Activated CD8-positive, alpha-beta memory T cell treated with anti-CD3 and anti-CD28 coated beads, Interleukin-2, amount 50 U/mL, for 24 hours (primary cell): ENCODE results near the gene ANAPC2.

ENCODE experiments used
- DNase-seq: peaks from one replicate; pipeline ENCODE4 v3.0.0-alpha.2; 2020; ENCODE audit errors: extremely low read depth

ANAPC2 gene

GRCh38 chr9:137162505-137163364, 25.6 kb downstream of the ANAPC2 start:
- no peak for DNase-seq

GRCh38 chr9:137161558-137162486, 26.5 kb downstream of the ANAPC2 start:
- DNase-seq = no peak

GRCh38 chr9:137160716-137161557, 27.4 kb downstream of the ANAPC2 start:
- DNase-seq = no peak

GRCh38 chr9:137160054-137160425, 28.3 kb downstream of the ANAPC2 start:
- no peak for DNase-seq

GRCh38 chr9:137159105-137160053, 29.0 kb downstream of the ANAPC2 start:
- no peak for DNase-seq

GRCh38 chr9:137158625-137159024, 29.7 kb downstream of the ANAPC2 start:
- DNase-seq = no peak

GRCh38 chr9:137157618-137158415, 30.5 kb downstream of the ANAPC2 start:
- no peak for DNase-seq

- DNase-seq = no peak
Observed at GRCh38 chr9:137156567-137157375, 31.6 kb downstream of the ANAPC2 start.

GRCh38 chr9:137152844-137153405, 35.4 kb downstream of the ANAPC2 start:
- DNase-seq = no peak

- no peak for DNase-seq
Observed at GRCh38 chr9:137150617-137151457, 37.5 kb downstream of the ANAPC2 start.

- DNase-seq = no peak
Observed at GRCh38 chr9:137149942-137150616, 38.3 kb downstream of the ANAPC2 start.

- no peak for DNase-seq
Observed at GRCh38 chr9:137149363-137149762, 39.0 kb downstream of the ANAPC2 start.

- no peak for DNase-seq
Observed at GRCh38 chr9:137148661-137149060, 39.7 kb downstream of the ANAPC2 start.

GRCh38 chr9:137148242-137148641, 40.1 kb downstream of the ANAPC2 start:
- DNase-seq = no peak

- DNase-seq = no peak
Observed at GRCh38 chr9:137147793-137148160, 40.6 kb downstream of the ANAPC2 start.

- no peak for DNase-seq
Observed at GRCh38 chr9:137147091-137147792, 41.1 kb downstream of the ANAPC2 start.

- no peak for DNase-seq
Observed at GRCh38 chr9:137146527-137146918, 41.8 kb downstream of the ANAPC2 start.
